HCT116 (cell line): ENCODE data around the gene SPDYE2B.
"Not testable (repeated sequence)": the region's sequence is repeated elsewhere in the genome, so short reads cannot be mapped to it uniquely, and the experiment has no call there.

Experiments
- CEBPB ChIP-seq: IDR thresholded peaks from 2 replicates; pipeline ENCODE4 v1.6.1; 2012; ENCODE audit warnings: low read depth
- EZH2 ChIP-seq: fragments of 200-600 bp; sonication (generic); IDR thresholded peaks from 2 replicates; pipeline ENCODE4 v1.6.1; 2017; ENCODE audit warnings: antibody characterized with exemption, mixed run types
- POLR2A ChIP-seq: IDR thresholded peaks from 2 replicates; pipeline ENCODE4 v1.7.0; 2011; ENCODE audit warnings: borderline replicate concordance; ENCODE audit not compliant: insufficient read depth, insufficient read length; ENCODE audit errors: extremely low read depth
- POLR2AphosphoS5 ChIP-seq: IDR thresholded peaks from 2 replicates; pipeline ENCODE4 v1.6.1; 2011; ENCODE audit warnings: mild to moderate bottlenecking, low read depth, low read length, moderate library complexity
- TF ChIP-seq, protein P1 (sequence below), 3 experiments: fragments of 200-600 bp in 1 of 3; sonication (generic) in 1 of 3; IDR thresholded peaks in 2 of 3; conservative IDR thresholded peaks in 1 of 3; 2 replicates each; pipeline ENCODE4 v1.5.1; 2012 to 2017; ENCODE audit warnings: low read depth in 2 of 3, low read length in 2 of 3, antibody characterized with exemption in 1 of 3, borderline replicate concordance in 1 of 3, control low read depth in 1 of 3, mild to moderate bottlenecking in 1 of 3, mixed read lengths in 1 of 3, mixed run types in 1 of 3, moderate library complexity in 1 of 3; ENCODE audit not compliant: insufficient read depth in 1 of 3
- TF ChIP-seq, protein P2 (sequence below): IDR thresholded peaks from 2 replicates; pipeline ENCODE4 v1.6.1; 2012; ENCODE audit warnings: low read depth

DNA sequence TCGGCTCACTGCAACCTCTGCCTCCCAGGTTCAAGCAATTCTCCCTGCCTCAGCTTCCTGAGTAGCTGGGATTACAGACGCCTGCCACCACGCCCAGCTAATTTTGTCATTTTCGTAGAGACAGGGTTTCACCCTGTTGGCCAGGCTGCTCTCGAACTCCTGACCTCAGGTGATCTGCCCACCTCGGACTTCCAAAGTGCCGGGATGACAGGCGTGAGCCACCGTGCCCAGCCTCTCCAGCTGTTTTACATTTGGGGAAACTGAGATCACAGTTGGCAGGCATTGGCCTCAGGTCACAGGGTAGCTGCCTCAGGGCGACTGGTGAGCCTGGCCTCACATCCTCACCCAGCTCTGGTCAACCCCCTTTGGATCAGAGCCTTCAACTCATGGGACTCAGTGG is 40.4 kb upstream of the SPDYE2B start:
- TF ChIP-seq, protein P1, sequence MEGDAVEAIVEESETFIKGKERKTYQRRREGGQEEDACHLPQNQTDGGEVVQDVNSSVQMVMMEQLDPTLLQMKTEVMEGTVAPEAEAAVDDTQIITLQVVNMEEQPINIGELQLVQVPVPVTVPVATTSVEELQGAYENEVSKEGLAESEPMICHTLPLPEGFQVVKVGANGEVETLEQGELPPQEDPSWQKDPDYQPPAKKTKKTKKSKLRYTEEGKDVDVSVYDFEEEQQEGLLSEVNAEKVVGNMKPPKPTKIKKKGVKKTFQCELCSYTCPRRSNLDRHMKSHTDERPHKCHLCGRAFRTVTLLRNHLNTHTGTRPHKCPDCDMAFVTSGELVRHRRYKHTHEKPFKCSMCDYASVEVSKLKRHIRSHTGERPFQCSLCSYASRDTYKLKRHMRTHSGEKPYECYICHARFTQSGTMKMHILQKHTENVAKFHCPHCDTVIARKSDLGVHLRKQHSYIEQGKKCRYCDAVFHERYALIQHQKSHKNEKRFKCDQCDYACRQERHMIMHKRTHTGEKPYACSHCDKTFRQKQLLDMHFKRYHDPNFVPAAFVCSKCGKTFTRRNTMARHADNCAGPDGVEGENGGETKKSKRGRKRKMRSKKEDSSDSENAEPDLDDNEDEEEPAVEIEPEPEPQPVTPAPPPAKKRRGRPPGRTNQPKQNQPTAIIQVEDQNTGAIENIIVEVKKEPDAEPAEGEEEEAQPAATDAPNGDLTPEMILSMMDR (IDR thresholded peaks at IDR 0.05 in 2 of 3, conservative IDR thresholded peaks at IDR 0.05 in 1 of 3; ENCODE audit: borderline replicate concordance in 1 of 3, insufficient read depth in 1 of 3, low read depth in 2 of 3, low read length in 2 of 3), result not testable (repeated sequence)
- TF ChIP-seq, protein P2, sequence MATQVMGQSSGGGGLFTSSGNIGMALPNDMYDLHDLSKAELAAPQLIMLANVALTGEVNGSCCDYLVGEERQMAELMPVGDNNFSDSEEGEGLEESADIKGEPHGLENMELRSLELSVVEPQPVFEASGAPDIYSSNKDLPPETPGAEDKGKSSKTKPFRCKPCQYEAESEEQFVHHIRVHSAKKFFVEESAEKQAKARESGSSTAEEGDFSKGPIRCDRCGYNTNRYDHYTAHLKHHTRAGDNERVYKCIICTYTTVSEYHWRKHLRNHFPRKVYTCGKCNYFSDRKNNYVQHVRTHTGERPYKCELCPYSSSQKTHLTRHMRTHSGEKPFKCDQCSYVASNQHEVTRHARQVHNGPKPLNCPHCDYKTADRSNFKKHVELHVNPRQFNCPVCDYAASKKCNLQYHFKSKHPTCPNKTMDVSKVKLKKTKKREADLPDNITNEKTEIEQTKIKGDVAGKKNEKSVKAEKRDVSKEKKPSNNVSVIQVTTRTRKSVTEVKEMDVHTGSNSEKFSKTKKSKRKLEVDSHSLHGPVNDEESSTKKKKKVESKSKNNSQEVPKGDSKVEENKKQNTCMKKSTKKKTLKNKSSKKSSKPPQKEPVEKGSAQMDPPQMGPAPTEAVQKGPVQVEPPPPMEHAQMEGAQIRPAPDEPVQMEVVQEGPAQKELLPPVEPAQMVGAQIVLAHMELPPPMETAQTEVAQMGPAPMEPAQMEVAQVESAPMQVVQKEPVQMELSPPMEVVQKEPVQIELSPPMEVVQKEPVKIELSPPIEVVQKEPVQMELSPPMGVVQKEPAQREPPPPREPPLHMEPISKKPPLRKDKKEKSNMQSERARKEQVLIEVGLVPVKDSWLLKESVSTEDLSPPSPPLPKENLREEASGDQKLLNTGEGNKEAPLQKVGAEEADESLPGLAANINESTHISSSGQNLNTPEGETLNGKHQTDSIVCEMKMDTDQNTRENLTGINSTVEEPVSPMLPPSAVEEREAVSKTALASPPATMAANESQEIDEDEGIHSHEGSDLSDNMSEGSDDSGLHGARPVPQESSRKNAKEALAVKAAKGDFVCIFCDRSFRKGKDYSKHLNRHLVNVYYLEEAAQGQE, result not testable (repeated sequence)
- TF ChIP-seq EZH2, POLR2AphosphoS5, CEBPB, POLR2A: not testable (repeated sequence)
